ENCODE results near the gene KCNC3. TPM values are rescaled to one million over a fixed set of nuclear protein-coding genes. Genes with fewer than 3 reads are reported as not detected.

Gene KCNC3
- polyA plus RNA-seq, 5 donors = 17.8 to 30.3 (median 25.2) TPM

- DNase-seq = no peak
Observed at GRCh38 chr19:50327461-50328223, 1.5 kb downstream of the KCNC3 start.

- no peak for DNase-seq
Observed at GRCh38 chr19:50327013-50327412, 2.2 kb downstream of the KCNC3 start.

- DNase-seq = no peak
Observed at GRCh38 chr19:50326101-50326664, 3.0 kb downstream of the KCNC3 start.

- peak; percentile 62 to 68 for DNase-seq
Observed at GRCh38 chr19:50325310-50326100, 3.7 kb downstream of the KCNC3 start.

- no peak for DNase-seq
Observed at GRCh38 chr19:50324331-50324730, 4.8 kb downstream of the KCNC3 start.

GRCh38 chr19:50323782-50324133 is 5.4 kb downstream of the KCNC3 start:
- DNase-seq = no peak

- no peak for DNase-seq
Observed at GRCh38 chr19:50322931-50323781, 6.0 kb downstream of the KCNC3 start.

GRCh38 chr19:50322234-50322633 is 6.9 kb downstream of the KCNC3 start:
- DNase-seq = no peak

GRCh38 chr19:50321831-50322230 is 7.3 kb downstream of the KCNC3 start:
- DNase-seq = no peak

GRCh38 chr19:50320596-50320995 is 8.6 kb downstream of the KCNC3 start:
- no peak for DNase-seq

GRCh38 chr19:50320051-50320450 is 9.1 kb downstream of the KCNC3 start:
- DNase-seq = no peak

GRCh38 chr19:50319156-50319555 is 10.0 kb downstream of the KCNC3 start:
- DNase-seq = no peak

GRCh38 chr19:50318438-50318837 is 10.7 kb downstream of the KCNC3 start:
- no peak for DNase-seq

GRCh38 chr19:50317115-50317514 is 12.1 kb downstream of the KCNC3 start:
- DNase-seq = no peak

GRCh38 chr19:50315773-50316448 is 13.3 kb downstream of the KCNC3 start:
- no peak for DNase-seq

GRCh38 chr19:50314724-50315708 is 14.2 kb downstream of the KCNC3 start:
- DNase-seq = no peak

GRCh38 chr19:50313812-50314536 is 15.2 kb downstream of the KCNC3 start:
- DNase-seq = no peak

- DNase-seq = no peak
Observed at GRCh38 chr19:50312967-50313811, 16.0 kb downstream of the KCNC3 start.
